Tibial artery (tissue), 4 donors: ENCODE measurements around the gene SLC9A3.

ENCODE experiments used
- DNase-seq, 2 donors: peaks; one replicate each; pipeline ENCODE4 v3.0.0-alpha.2; 2019
- H3K27ac ChIP-seq, 2 donors: fragments of 200-600 bp; sonication (generic) in 1 of 2; 1 replicate in 1 of 2; 2 replicates in 1 of 2; pipeline ENCODE4 v1.5.1; 2018 to 2019; ENCODE audit warnings: mild to moderate bottlenecking in 1 of 2
- H3K27me3 ChIP-seq, 2 donors: fragments of 200-600 bp; sonication (generic) in 1 of 2; one replicate each; pipeline versions ENCODE4 v1.5.1 to v1.6.0; 2016 to 2019
- H3K36me3 ChIP-seq, 3 donors: fragments of 200-600 bp; sonication (generic) in 2 of 3; one replicate each; pipeline ENCODE4 v1.5.1; 2016 to 2019; ENCODE audit warnings: mild to moderate bottlenecking in 2 of 3
- H3K4me1 ChIP-seq, 4 donors: fragments of 200-600 bp; sonication (generic) in 2 of 4; 1 replicate in 3 of 4; 2 replicates in 1 of 4; pipeline ENCODE4 v1.5.1; 2016 to 2019
- H3K4me3 ChIP-seq, 2 donors: fragments of 200-600 bp; sonication (generic) in 1 of 2; 1 replicate in 1 of 2; 2 replicates in 1 of 2; pipeline ENCODE4 v1.5.1; 2018 to 2019; ENCODE audit warnings: mild to moderate bottlenecking in 2 of 2
- H3K9me3 ChIP-seq, 3 donors: fragments of 200-600 bp; sonication (generic) in 1 of 3; one replicate each; pipeline ENCODE4 v1.5.1; 2016 to 2019
- intact Hi-C: fragments of 100-400 bp; cut with DNase I; formaldehyde crosslinking; loops from one replicate; pipeline ENCODE4 v1.15.0; 2023; ENCODE audit warnings: low total_unique reads
- TF ChIP-seq, protein P1 (sequence below), 2 experiments: fragments of 200-600 bp in 1 of 2; fragments of 450-650 bp in 1 of 2; IDR thresholded peaks; one replicate each; pipeline ENCODE4 v1.5.1; 2017 to 2019; ENCODE audit warnings: antibody characterized with exemption in 2 of 2, mild to moderate bottlenecking in 1 of 2, moderate library complexity in 1 of 2

The SLC9A3 gene

DNA sequence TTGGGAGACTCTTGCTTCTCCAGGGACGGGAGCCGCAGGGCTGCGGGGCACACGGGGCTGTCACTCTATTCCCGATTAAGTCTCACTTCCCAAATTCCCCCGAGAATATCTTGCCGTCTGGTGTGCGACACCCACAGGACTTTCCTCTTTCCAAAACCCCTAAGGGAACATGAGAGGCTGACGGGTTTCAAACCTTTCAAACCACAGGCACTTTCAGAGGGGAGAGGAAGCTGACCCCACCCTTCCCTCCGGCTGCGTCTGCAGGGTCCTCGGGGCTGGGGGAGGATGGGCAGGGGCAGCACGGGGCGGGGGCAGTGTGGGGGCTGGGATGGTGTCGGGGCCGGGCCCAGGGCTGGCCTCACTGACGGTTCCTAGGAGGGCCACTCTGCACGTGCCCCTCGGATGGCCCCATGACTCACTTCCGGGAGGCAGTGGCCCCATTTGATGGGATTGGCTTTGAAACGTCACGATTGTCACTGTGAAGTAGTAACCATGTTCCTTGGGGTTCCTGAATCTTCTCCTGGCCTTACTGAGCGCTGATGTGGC is 38.2 kb downstream of the SLC9A3 start:
- Histone ChIP-seq H3K9me3 (no peaks in the 10 kb centered on the region), H3K27me3 (peaks cover 0 to 75% of the 10 kb centered on the region in 2 donors), H3K4me1 (no peaks in the 10 kb centered on the region), H3K27ac (no peak overlapping the region), H3K4me3 (no peak overlapping the region), H3K36me3 (no peaks in the 10 kb centered on the region)
- intact Hi-C loops, result loop anchor here (10.0 kb wide), 1 partner anchor 119 kb away; no protein-coding TSS in a partner anchor
- TF ChIP-seq, protein P1, sequence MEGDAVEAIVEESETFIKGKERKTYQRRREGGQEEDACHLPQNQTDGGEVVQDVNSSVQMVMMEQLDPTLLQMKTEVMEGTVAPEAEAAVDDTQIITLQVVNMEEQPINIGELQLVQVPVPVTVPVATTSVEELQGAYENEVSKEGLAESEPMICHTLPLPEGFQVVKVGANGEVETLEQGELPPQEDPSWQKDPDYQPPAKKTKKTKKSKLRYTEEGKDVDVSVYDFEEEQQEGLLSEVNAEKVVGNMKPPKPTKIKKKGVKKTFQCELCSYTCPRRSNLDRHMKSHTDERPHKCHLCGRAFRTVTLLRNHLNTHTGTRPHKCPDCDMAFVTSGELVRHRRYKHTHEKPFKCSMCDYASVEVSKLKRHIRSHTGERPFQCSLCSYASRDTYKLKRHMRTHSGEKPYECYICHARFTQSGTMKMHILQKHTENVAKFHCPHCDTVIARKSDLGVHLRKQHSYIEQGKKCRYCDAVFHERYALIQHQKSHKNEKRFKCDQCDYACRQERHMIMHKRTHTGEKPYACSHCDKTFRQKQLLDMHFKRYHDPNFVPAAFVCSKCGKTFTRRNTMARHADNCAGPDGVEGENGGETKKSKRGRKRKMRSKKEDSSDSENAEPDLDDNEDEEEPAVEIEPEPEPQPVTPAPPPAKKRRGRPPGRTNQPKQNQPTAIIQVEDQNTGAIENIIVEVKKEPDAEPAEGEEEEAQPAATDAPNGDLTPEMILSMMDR (IDR thresholded peaks at IDR 0.05), result no peak
- DNase-seq, result no peak

DNA sequence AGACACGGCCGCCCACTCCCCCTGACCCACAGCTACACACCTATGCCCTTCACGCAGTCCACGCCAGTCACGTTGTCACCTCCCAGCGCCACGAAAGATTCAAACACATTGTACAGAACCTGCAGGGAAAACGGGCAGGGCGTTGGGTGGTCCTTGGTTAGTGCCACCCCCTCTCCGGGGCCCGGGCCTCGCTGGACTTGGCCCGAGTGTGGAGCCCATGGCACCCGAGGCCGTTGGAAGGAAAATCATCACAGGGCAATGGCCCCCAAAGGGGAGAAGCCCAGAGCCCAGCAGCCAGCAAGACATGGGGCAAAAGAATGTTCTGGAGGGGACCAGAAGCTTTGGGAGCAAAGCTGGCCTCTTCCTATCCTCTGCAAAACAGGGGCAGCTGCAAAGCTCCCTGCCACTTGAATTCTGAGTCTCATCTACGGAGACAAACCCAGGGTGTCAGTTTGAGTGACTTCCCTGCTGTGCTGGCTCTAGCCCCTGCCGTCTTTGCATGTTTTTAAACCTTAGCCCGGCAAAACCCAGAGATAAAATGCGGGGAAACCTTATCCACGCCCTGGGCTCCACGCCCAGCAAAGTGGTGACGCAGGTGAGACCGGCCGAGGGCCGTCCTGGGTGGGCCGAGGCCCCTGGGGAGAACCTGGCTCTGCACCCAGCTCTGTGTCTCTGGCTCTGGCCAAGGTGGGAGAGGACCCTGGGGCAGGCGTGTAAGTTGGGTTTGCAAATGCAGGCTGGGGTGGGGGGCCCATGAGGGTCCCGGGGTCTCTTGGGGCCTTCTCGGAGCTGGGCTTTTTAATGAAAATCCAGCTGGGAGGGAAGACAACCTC is 38.9 kb downstream of the SLC9A3 start:
- Histone ChIP-seq H3K9me3 (no peaks in the 10 kb centered on the region), H3K4me3 (no peak overlapping the region), H3K36me3 (no peaks in the 10 kb centered on the region), H3K27ac (no peak overlapping the region), H3K4me1 (no peaks in the 10 kb centered on the region), H3K27me3 (peaks cover 0 to 73% of the 10 kb centered on the region in 2 donors)
- intact Hi-C loops, result loop anchor here (10.0 kb wide), 1 partner anchor 119 kb away; no protein-coding TSS in a partner anchor
- DNase-seq, result no peak
- TF ChIP-seq, protein P1 (IDR thresholded peaks at IDR 0.05), result no peak

DNA sequence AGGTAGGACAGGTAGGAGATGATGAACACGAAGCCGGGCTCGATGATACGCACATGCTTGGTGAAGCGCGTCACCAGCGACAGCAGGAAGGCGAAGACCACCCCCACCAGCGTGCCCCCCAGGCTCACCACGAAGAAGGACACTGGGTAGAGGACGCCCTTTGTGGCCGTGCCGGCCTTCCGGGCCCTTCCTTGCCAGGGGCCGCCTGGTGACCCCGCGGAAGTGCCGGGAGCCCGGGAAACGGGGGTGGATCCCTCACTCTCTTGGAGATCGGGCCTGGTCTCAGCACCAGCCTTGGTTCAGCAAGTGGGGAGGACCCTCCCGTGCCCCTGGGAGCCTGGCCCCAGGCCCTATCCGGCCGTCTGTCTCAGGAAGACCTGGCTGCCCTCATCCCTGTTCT is 39.7 kb downstream of the SLC9A3 start:
- H3K36me3 ChIP-seq, result no peaks in the 10 kb centered on the region
- H3K27ac ChIP-seq, result no peak overlapping the region
- intact Hi-C loops, result loop anchor here (10.0 kb wide), 1 partner anchor 120 kb away; no protein-coding TSS in a partner anchor
- TF ChIP-seq, protein P1 (IDR thresholded peaks at IDR 0.05), result no peak
- H3K9me3 ChIP-seq, result no peaks in the 10 kb centered on the region
- H3K4me3 ChIP-seq, result no peak overlapping the region
- no peaks in the 10 kb centered on the region for H3K4me1 ChIP-seq
- DNase-seq, result no peak
- peaks cover 0 to 74% of the 10 kb centered on the region in 2 donors for H3K27me3 ChIP-seq

DNA sequence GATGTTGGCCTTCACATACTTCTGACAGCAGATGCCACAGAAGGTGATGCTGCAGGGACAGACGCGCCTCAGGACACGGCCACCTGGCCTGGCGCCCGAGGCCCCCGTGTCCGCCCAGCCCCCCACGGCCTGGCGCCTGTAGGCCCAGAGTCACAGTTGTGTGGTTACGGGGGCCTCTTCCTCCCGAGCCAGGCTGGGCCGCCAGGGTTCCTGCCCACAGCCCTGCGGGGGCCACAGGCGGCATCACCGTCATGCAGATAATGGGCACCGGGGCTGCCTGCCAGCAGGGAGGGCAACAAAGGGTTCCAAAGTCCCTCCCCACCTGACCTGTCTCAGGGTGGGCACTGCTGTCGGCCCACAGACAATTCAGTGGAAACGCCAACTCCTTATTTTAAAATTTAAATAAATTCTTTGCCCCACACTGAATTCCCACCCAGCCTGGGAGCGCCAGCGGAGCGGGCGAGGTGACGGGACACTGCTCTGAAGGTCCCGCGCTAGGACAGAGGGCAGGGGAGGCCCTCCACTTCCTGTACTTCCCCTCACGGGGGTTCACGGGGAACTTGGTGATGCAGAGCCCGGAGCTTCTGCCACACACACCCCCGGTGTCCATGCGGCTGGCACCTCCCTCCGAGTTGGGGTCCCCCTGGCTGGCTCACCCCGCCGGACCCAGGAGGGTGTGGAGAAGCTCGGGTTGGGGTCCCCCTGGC is 40.7 kb downstream of the SLC9A3 start:
- no peaks in the 10 kb centered on the region for H3K4me1 ChIP-seq
- H3K27ac ChIP-seq, result no peak overlapping the region
- no peak for DNase-seq
- H3K9me3 ChIP-seq, result no peaks in the 10 kb centered on the region
- H3K27me3 ChIP-seq, result peaks cover 0 to 76% of the 10 kb centered on the region in 2 donors
- TF ChIP-seq, protein P1 (IDR thresholded peaks at IDR 0.05), result no peak
- no peaks in the 10 kb centered on the region for H3K36me3 ChIP-seq
- H3K4me3 ChIP-seq, result no peak overlapping the region
- intact Hi-C loops, result loop anchor here (10.0 kb wide), 1 partner anchor 121 kb away; no protein-coding TSS in a partner anchor

DNA sequence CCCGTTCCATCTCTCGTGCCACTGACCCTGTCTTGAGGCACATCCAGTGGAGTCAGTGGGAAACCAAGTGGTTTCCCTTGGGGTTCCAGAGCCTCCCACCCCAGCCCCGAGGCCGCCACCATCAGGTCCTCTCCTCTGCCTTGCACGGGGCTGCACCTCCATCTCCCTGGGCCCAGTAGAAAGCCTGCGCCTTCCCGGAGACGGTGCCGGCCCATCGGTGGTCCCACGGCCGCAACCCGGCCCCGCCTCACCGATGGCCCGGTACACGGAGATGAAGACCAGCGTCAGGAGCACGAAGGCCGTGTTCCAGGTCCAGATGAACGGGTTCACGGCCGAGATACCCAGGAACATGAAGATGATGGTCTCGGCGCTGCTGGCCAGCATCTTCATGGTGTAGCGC is 41.2 kb downstream of the SLC9A3 start:
- H3K4me3 ChIP-seq, result no peak overlapping the region
- H3K27ac ChIP-seq, result no peak overlapping the region
- no peaks in the 10 kb centered on the region for H3K4me1 ChIP-seq
- no peak for DNase-seq
- peaks cover 0 to 76% of the 10 kb centered on the region in 2 donors for H3K27me3 ChIP-seq
- TF ChIP-seq, protein P1 (IDR thresholded peaks at IDR 0.05), result no peak
- H3K9me3 ChIP-seq, result no peaks in the 10 kb centered on the region
- no peaks in the 10 kb centered on the region for H3K36me3 ChIP-seq
- intact Hi-C loops, result loop anchor here (10.0 kb wide), 1 partner anchor 122 kb away; no protein-coding TSS in a partner anchor
